ENCODE data around the gene HMCN2.

Gene HMCN2

DNA sequence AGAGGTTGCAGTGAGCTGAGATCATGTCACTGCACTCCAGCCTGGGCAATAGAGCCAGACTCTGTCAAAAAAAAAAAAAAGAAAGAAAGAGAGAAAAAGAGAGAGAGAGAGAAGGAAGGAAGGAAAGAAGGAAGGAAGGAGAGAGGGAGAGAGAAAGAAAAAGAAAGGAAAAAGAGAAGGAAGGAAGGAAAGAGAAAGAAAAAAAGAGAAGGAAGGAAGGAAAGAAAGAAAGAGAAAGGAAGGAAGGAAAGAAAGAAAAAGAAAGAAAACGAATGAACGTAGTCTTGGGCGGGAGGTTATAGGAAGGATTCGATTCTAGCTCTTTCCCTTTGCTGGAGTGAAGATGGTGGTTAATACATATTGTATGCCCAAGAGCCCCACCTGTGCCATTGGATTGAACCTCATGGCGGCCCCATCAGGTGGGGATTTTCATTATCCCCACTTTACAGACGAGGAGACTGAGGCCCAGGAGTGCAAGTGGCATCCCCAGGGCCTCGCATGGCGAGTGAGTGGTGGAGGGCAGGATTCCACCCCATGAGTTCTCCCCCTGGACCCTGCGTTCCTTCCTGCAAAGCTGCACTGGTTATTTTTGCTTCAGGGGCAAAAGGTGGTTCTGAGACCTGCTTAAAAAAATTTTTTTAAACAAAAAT, 98.3 kb downstream of the HMCN2 start:
- DNase-seq (ENCODE audit: low read depth in 2 of 3, low spot score in 1 of 3) = no peak

DNA sequence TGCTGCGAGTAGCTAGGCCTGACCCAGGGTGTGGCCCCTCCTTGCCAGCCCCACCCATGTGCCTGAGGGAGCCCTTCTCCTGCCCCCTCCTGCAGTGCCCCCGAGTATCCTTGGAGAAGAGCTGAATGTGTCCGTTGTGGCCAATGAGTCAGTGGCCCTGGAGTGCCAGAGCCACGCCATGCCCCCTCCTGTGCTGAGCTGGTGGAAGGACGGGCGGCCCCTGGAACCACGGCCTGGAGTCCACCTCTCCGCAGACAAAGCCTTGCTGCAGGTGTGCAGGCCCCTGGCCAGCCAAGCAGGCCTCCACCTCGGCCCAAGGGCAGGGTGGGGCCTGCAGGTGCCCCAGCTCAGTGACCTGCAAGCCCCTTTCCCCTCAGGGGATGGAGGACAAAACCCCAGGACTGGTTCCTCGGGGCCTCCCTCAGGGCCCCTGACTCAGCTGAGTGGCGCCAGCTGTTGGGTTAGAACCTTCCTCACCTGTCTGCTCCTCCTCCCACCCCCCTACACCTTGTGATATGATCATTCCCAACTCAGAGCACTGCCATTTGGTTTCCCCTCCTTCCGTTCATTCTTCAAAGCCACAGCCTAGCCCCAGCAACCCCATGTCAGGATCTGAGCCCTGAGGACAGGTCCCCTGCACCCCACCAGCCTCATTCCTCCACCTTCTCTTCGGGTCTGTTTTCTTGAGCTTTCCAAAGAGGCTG, 99.2 kb downstream of the HMCN2 start:
- no peak for DNase-seq (ENCODE audit: low read depth in 2 of 3, low spot score in 1 of 3)

DNA sequence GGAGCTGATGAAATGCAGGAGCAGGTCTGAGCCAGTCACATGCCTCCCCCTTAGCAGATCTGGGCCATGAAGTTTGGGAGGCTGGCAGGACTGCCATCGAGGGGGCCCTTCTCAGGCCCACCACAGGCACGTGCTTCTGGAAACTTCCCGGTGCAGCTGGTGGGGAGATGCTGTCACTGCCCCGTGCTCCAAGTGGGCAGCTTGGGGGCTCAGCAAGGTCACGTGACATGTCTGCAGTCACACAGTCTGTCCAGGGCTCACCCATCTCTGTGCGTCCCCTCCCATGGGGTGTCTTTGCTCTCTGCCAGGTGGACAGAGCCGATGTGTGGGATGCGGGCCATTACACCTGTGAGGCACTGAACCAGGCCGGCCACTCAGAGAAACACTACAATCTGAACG, 99.8 kb downstream of the HMCN2 start:
- DNase-seq (ENCODE audit: low read depth in 2 of 3, low spot score in 1 of 3) = no peak

DNA sequence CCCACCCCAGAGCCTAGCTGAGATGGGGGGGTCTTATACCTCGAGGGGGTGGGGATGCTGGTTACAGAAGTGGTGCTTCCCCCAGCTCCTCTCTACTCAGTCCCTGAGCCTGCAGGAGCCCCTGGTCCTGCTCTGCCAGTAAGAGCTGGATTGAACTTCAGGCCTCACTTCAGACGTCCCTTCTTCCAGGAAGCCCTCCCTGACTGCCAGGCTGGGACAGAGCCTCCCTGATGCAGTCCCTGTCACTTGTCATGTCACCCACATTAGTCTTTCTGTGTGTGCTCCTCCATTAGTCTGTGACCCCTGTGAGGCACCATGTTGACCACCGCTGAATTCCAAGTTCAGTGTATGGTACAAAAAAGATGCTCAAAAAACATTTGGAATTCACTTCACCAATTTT, 100.5 kb downstream of the HMCN2 start:
- no peak for DNase-seq (ENCODE audit: low read depth in 2 of 3, low spot score in 1 of 3)

DNA sequence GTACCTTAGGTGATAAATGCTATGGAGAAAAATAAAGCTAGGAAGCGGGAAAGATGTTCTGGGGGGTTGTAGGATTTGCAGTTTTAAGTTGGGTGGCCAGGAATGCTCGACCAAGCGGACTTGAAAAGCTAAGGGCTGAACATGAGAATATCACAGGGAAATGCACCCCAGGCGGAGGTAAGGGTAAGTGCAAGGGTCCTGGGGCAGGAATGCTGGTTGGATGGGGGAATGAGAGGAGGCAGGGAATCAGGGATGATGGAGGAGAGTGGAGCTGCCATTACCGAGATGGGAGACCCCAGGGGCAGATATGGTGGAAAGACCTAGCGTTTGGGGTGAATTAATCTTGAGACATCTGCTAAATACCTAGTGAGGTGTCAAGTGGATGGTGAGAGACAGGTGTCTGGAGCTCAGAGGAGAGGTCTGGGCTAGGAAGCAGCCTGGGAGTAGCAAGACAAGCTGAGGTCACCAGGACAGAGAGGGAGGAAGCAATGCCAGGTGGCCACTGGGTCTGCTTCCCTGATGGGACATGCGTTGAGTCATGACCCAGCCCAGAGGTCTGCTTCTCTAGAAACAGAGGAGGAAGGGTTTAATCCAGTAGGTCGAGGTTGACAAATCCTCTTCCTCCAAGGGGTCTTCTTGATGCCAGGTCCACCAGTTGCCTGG, 101.5 kb downstream of the HMCN2 start:
- no peak for DNase-seq (ENCODE audit: low read depth in 2 of 3, low spot score in 1 of 3)

DNA sequence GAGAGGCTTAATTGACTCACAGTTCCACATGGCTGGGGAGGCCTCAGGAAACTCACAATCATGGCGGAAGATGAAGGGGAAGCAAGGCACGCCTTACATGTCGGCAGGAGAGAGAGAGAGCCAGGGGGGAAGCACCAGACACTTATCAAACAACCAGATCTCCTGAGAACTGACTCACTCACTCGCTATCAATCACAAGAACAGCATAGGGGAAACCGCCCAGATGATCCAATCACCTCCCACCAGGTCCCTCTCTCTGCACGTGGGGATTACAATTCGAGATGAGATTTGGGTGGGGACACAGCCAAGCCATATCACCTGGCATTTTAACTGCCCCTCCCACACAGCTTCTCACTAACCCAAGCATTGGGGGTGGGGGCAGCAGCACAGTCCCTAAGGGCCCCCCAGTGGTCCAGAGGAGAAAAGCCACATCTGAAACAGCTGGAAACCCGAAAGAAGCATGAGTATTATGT, 103.1 kb downstream of the HMCN2 start:
- DNase-seq (ENCODE audit: low read depth in 2 of 3, low spot score in 1 of 3) = peak; percentile 11 to 32 (median 21)

DNA sequence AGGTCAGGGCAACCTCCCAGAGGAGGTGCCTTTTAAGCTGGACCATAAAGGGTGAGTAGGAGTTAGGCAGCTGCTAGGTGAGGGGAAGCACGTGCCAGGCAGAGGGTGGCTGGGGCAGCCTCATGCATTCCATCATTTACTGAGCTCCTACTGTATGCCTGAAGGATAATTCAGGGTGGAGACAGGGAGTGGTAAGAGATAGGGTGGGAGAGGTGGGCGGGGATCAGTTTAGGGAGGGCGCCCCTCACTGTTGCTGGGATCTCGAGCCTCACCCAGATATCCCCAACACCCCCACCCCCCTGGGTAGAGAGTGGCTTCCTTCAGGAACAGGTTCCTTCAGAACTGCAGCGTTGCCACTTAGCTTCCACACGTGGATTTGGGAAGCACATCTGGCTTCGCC, 104.7 kb downstream of the HMCN2 start:
- DNase-seq (ENCODE audit: low read depth in 2 of 3, low spot score in 1 of 3) = no peak

DNA sequence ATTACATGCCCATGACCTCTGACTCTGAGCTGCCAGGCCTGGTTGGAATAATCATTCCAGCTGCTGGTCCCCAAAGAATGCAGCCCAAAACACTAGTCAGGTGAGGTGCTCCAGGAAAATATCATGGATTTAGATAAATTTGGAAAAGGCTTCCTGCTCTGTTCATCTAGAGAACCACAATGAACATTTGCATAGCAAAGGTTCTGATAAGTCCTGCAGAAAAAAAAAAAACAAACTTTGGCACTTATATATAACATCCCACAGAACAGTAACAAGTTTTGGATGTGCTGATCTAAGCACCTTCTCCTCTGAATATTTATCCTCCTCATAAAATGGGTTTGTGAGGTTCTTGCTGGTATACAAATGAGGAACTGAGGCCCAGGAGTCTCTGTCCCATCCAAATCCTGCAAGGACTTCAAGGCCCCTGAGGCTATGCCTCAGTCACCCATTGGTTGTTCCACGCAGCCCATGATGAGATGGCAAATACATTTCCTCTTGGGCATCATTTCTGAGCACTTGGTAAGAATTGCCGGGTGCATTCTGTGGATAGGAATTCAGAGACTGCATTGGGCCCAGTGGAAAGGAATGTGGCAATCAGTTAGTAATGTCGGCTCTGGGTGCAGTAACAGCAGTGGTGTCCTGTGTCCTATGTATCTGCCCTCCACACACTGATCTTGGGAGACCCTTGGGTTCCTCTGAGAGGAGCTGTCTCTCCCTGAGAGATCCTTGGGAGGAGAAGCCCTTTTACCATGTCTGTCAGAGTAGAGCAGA, 105.8 kb downstream of the HMCN2 start:
- no peak for DNase-seq (ENCODE audit: low read depth in 2 of 3, low spot score in 1 of 3)

DNA sequence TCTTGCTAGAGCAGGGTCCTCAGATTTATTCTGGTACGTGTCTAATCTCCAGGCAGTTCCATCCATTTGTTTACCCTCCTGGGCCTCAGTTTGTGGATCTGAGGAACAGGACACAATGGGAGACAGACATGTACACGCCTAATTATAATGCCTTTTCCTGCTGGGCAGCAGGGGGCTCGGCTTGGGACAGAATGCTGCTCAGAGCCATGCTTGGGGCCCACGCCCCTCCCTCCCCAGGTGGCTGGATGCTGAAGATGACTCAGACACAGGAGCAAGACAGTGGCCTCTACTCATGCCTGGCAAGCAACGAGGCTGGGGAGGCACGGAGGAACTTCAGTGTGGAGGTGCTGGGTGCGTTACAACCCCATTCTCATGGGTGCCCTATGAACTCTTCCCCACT, 106.5 kb downstream of the HMCN2 start:
- DNase-seq (ENCODE audit: low read depth in 2 of 3, low spot score in 1 of 3) = no peak

DNA sequence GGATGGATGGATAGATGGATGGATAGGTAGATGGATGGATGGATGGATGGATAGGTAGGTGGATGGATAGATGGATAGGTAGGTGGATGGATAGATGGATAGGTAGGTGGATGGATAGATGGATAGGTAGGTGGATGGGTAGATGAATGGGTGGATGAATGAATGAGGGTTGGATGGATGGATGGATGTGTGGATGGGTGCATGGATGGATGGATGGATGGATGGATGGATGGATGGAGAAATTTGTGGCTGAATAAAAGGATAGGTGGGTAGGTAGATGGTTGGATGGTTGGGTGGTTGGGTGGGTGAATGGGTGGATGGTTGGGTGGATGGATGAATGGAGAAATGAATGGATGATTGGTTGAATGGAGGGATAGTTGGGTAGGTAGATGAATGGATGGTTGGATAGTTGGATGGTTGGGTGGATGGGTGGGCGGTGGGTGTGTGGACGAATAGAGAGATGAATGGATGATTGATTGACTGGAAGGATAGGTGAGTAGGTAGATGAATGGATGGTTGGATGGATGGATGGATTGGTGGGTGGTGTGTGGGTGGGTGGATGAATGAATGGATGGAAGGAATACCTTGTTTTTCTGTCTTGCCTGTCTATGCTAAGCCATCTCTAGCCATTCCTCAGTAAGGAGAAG, 108.2 kb downstream of the HMCN2 start:
- DNase-seq (ENCODE audit: low read depth in 2 of 3, low spot score in 1 of 3) = no peak

DNA sequence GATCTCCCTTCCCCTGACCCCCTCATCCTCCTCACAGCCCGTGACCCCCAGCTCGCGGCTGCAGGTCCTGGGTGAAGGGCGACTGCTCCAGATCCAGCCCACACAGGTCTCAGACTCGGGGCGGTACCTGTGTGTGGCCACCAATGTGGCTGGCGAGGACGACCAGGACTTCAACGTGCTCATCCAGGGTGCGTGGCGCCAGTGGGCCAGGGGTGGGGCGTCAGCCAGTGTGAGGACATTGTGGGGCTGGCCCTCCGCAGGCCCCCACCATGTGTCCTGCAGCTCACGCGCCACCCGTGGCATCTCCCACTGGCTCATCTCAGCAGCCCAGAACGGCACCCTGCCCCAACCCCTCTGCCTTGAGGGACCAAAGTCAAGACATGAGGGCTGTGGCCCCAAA, 112.1 kb downstream of the HMCN2 start:
- DNase-seq (ENCODE audit: low read depth in 2 of 3, low spot score in 1 of 3) = no peak

DNA sequence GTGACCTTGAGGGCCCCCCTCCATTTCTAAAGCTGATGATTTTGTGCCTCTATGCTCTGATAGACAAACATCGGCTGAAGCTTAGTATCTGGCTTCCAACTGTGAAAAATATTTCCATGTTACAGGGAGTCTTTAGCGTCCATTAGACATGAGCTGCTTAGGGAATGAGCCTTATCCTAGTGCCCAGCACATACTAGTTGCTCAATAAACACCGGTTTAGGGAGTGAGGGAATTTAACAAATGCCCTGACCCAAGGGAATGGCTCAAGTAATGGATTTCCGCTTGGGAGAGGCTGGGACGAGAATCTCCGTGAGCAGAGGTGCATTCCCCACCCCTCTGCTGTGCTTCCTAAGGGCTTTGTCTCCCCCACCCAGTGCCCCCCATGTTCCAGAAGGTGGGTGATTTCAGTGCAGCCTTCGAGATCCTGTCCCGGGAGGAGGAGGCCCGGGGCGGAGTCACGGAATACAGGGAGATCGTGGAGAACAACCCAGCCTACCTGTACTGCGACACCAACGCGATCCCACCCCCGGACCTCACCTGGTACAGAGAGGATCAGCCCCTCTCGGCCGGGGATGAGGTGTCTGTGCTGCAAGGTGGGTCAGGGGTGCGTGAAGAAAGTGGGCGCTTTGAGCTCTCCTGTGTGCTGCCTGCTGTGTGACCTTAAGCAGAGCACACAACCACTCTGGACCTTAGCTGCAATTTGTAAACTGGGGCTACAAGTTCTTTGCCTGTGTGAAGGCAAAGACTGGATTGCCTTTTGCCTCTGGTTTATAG, 113.5 kb downstream of the HMCN2 start:
- no peak for DNase-seq (ENCODE audit: low read depth in 2 of 3, low spot score in 1 of 3)

DNA sequence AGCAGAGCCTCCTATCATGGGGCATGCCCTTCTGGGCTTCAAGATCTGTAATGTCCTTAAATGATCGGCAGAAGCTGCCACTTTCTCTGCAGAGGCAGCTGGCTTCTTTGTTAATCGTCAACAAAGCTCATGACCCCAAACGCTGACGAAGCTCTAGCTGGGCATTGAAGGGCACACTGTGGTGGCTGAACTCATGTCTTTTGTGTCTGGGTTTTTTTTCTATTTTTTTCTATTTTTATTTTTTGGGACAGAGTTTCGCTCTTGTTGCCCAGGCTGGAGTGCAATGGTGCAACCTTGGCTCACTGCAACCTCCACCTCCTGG, 114.0 kb downstream of the HMCN2 start:
- DNase-seq (ENCODE audit: low read depth in 2 of 3, low spot score in 1 of 3) = no peak

DNA sequence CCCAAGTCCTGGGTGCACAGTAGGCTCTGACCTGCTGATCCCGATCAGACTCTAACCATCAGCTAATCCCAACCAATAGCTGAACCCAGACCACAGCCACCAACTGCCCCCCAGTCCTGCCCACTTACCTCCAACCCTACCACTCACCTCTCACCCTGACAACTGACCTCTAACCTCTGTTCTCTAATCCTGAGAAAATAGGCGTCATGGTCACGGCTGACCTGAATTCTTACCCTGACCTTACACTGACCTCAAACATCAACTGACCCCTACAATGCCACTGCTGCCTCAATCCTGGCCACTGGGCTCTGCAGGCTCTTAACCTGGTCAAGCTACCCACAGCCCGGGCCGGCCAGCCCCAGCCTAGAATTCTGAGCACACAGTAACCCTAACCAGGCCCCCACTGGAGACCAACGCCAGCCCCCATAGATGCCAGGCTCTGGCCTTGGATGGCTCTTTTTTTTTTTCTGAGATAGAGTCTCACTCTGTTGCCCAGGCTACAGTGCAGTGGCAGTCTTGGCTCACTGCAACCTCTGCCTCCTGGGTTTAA, 115.4 kb downstream of the HMCN2 start:
- no peak for DNase-seq (ENCODE audit: low read depth in 2 of 3, low spot score in 1 of 3)

DNA sequence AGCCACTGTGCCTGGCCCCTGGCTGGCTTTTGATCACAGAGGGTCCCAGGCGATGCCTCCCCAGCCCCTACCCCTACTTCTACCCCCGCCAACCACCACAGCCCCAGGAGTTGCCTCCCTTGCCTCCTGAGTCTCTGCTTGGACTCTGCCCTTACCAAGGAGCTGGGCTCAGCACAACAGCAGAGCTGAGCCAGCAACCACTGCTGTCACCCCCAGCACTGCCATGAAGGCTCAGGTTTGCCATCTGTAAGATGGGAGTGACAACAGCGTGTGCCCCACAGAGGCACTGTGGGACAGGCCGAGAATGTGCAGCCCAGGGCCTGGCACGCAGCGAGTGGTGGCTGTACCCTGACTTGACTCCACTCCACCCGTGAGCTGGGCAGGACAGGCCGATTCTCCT, 116.1 kb downstream of the HMCN2 start:
- no peak for DNase-seq (ENCODE audit: low read depth in 2 of 3, low spot score in 1 of 3)

DNA sequence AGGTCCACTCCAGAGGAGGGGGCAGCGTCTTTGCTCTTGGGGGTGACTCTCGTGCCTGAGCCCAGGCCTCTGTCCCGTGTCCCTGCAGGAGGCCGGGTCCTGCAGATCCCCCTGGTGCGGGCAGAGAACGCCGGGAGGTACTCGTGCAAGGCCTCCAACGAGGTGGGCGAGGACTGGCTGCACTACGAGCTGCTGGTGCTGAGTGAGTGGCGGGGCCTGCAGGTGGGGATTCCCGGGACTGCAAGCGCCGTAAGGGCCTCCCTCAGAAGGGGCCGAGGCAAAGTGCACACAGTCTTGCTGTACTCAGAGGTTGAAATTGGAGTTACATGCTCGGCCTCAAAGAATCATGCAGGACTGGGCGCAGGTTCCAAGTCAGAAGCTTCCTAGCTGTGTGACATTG, 116.5 kb downstream of the HMCN2 start:
- no peak for DNase-seq (ENCODE audit: low read depth in 2 of 3, low spot score in 1 of 3)

DNA sequence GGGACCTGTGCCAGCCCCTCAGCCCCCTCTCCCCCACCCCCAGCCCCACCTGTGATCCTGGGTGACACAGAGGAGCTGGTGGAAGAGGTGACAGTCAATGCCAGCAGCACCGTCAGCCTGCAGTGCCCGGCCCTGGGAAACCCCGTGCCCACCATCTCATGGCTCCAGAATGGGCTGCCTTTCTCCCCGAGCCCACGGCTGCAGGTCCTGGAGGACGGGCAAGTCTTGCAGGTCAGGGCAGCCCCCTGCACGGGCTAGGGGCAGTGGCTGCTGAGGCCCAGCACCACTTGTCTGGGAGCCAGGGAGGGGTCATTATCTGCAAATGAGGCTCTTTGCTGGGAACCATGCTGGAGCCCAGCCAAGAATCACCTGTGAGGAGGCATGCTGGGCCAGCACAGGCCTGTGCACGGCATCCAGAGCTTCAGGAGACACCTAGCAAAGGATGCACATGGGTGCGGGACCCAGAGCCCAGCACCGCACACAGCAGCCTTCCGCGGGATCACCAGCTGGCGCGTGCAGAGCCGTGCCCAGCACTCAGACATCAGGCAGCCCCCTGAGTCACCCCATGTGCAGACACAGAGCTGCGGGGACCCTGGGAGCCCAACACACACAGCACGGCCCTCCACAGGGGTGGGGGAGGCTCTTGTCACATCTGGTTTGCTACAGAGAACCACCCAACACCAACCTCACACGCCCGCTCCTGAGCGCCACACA, 117.2 kb downstream of the HMCN2 start:
- no peak for DNase-seq (ENCODE audit: low read depth in 2 of 3, low spot score in 1 of 3)

DNA sequence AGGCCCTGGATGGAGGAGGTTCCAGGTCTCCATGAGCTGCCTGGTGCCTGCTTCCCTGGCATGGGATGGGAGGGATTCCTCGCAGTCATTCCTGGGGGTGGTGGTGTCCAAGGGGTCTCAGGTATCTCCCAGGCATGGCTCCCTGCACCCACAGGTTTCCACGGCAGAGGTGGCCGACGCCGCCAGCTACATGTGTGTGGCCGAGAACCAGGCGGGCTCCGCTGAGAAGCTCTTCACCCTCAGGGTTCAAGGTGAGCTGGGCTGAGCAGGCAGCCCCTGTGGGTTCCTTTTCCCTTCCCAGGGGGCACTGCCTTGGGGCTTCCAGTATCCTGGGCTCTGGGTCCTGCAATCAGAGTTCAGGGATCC, 117.8 kb downstream of the HMCN2 start:
- no peak for DNase-seq (ENCODE audit: low read depth in 2 of 3, low spot score in 1 of 3)

DNA sequence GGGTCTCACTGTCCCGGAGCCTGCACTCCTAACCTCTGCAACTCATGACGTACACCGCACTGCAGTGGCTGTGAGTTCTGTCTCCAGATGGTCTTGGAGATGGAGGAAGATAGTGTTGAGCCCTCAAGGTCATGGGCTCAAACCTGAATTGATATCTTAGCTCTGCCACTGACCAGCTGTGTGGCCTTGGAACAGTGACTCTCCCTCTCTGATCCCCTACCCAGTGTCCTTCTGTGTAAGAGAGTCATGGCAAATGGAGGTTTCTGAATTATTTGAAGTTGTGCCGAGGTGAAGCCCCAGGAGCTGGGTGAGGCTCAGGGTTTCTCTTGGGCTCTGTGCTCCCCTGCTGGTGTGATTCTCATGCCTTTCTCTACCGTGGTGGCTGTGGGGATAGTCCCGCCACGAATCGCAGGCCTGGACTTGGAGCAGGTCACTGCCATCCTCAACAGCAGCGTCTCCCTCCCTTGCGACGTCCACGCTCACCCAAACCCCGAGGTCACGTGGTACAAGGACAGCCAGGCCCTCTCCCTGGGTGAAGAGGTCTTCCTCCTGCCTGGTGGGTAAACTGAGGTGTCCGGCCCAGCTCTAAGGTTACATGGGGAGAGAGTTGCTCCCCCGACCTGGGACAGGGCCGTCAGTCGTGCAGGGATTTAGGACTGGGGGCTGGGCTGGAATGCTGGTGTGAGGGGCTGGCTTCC, 118.6 kb downstream of the HMCN2 start:
- no peak for DNase-seq (ENCODE audit: low read depth in 2 of 3, low spot score in 1 of 3)

All from stimulated activated CD4-positive, alpha-beta T cell treated with anti-CD3 and anti-CD28 coated beads, Interleukin-12 subunit alpha, Interleukin-12 subunit beta, amount 100 ng/mL, for 48 hours (primary cell).